Activated CD8-positive, alpha-beta T cell treated with anti-CD3 and anti-CD28 coated beads, Interleukin-2, amount 10 ng/mL, durations not matched to agents 7 days and 5 days (primary cell): ENCODE results near the gene GARIN3. TPM values are rescaled to one million over a fixed set of nuclear protein-coding genes. Genes with fewer than 3 reads are reported as not detected.

ENCODE experiments used
- ATAC-seq: fragments of 150-1000 bp; cut with Tn5 transposase; one replicate; pipeline ENCODE4 v1.10.0; 2021; ENCODE audit warnings: moderate library complexity
- CTCF ChIA-PET: fragments of 350-600 bp; sonication (Branson Sonifier 250); formaldehyde crosslinking; loops from one replicate; lab custom pipeline; 2021; ENCODE audit warnings: antibody characterized with exemption; lab: Charles Lee
- POLR2A ChIA-PET: fragments of 350-600 bp; sonication (Branson Sonifier 250); formaldehyde crosslinking; loops from one replicate; lab custom pipeline; 2021; ENCODE audit warnings: antibody characterized with exemption; lab: Charles Lee
- DNase-seq: peaks from one replicate; pipeline ENCODE4 v3.0.0-alpha.2; 2020
- H3K27ac Mint-ChIP-seq: one replicate; pipeline ENCODE4 v1.8.0; 2021; ENCODE audit warnings: mild to moderate bottlenecking, mixed read lengths
- H3K27me3 Mint-ChIP-seq: one replicate; pipeline ENCODE4 v1.8.0; 2021; ENCODE audit warnings: low read depth, mixed read lengths
- H3K36me3 Mint-ChIP-seq: one replicate; pipeline ENCODE4 v1.8.0; 2021; ENCODE audit warnings: low read depth, mixed read lengths
- H3K4me1 Mint-ChIP-seq: one replicate; pipeline ENCODE4 v1.8.0; 2021; ENCODE audit warnings: low read depth, mixed read lengths
- H3K4me3 Mint-ChIP-seq: one replicate; pipeline ENCODE4 v1.8.0; 2021; ENCODE audit warnings: mild to moderate bottlenecking, mixed read lengths
- H3K9me3 Mint-ChIP-seq: one replicate; pipeline ENCODE4 v1.8.0; 2022; ENCODE audit warnings: mixed read lengths; ENCODE audit not compliant: insufficient read depth
- total RNA-seq, 2 experiments: library from RNA; stranded (reverse); gene quantifications; one replicate each; pipeline ENCODE4 v1.2.3, GENCODE V29; 2021

The GARIN3 gene
- total RNA-seq, 2 experiments from 2014 or later: not detected

DNA sequence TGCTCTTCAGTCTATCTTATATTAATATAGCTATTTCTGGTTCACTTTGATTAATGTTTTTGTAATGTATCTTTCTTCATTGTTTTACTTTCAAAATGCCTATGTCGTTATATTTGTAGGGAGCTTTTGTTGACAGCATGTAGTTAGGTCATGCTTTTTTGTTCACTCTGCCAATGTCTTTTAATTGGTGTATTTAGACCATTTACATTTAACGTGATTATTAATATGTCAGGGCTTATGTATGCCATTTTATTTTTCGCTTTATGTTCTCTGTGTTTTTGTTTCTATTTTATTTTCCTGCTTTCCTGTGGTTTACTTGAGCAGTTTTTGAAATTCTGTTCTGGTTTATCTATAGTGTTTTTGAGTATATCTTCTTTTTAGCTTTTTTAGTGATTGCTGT is 10.8 kb downstream of the GARIN3 start:
- DNase-seq (no peak), ATAC-seq (no peak)
- CTCF ChIA-PET: interaction anchor here (0.9 to 5.0 kb wide), 8 partner anchors 8 to 34 kb away, joined by 3 to 26 read pairs (median 4); partner anchors contain the start of gene ITK
- Mint-ChIP-seq H3K36me3 (peaks cover 4% of the 10 kb centered on the region), H3K4me3 (peak overlapping the region; percentile 89), H3K9me3 (no peaks in the 10 kb centered on the region), H3K27me3 (no peaks in the 10 kb centered on the region), H3K4me1 (peaks cover 75% of the 10 kb centered on the region), H3K27ac (peak overlapping the region; percentile 98)
- POLR2A ChIA-PET: interaction anchor here (0.8 to 4.6 kb wide), 8 partner anchors 8 to 61 kb away, joined by 3 to 26 read pairs (median 9); partner anchors contain the start of genes ITK and MED7

DNA sequence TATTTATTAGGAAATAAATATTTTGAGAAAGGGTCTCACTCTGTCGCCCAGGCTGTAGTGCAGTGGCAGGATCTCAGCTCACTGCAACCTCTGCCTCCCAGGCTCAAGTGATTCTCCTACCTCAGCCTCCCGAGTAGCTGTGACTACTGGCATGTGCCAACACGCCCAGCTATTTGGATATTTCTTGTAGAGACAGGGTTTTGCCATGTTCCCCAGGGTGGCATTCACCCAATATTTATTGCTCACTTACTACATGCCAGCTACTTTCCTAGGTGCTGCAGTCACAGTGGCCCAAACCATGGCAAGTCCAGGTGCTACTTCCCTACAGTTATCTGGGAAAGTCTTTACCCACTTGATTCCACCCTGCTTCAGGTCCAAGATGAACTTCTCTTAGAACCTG is 15.1 kb downstream of the GARIN3 start:
- no peak overlapping the region for H3K4me3 Mint-ChIP-seq
- POLR2A ChIA-PET: interaction anchor here (0.7 to 1.2 kb wide), 6 partner anchors 8 to 36 kb away, joined by 3 to 4 read pairs (median 3); partner anchors contain the start of gene MED7
- CTCF ChIA-PET: interaction anchor here (0.7 to 7.4 kb wide), 7 partner anchors 16 to 102 kb away, joined by 3 to 162 read pairs (median 7); partner anchors contain the start of gene ITK
- no peak for ATAC-seq
- no peaks in the 10 kb centered on the region for H3K9me3 Mint-ChIP-seq
- no peak overlapping the region for H3K27ac Mint-ChIP-seq
- no peak for DNase-seq
- no peaks in the 10 kb centered on the region for H3K27me3 Mint-ChIP-seq
- peaks cover 67% of the 10 kb centered on the region for H3K4me1 Mint-ChIP-seq
- peaks cover 1% of the 10 kb centered on the region for H3K36me3 Mint-ChIP-seq

DNA sequence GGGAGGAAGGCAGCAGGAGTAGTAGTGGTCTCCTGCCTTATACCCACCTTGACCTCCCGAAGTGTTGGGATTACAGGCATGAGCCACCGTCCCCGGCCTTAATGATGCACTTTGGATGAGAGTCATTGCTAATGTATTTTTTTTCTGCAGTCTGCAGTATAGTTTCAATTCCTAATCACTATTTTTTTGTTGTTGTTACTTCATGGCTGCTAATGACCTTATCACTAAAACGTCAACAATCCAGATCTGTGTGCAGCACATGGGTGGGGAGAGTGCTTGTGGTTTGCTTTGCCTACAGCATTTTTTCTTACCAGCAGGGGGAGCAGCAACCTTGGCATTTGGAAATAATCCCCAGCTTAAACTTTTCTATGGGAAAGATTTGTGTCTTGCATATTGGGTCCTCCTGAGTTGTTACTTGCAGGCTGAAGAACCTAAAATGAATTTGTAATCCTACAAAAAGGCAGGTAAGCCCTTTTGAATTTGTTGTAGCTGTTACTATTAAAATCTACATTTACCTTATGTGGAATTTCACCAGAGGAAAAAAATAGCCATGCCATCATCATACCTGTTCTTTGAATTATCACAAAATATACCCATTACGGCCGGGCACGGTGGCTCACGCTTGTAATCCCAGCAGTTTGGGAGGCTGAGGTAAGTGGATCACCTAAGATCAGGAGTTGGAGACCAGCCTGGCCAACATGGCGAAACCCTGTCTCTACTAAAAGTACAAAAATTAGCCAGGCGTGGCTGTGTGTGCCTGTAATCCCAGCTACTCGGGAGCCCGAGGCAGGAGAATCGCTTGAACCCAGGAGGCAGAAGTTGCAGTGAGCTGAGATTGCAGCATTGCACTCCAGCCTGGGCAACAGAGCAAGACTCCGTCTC is 17.1 kb downstream of the GARIN3 start:
- Mint-ChIP-seq H3K27me3 (no peaks in the 10 kb centered on the region), H3K9me3 (no peaks in the 10 kb centered on the region), H3K4me1 (peaks cover 54% of the 10 kb centered on the region), H3K4me3 (no peak overlapping the region), H3K36me3 (no peaks in the 10 kb centered on the region), H3K27ac (no peak overlapping the region)
- CTCF ChIA-PET: interaction anchor here (0.9 to 7.4 kb wide), 44 partner anchors 9 to 194 kb away, joined by 3 to 162 read pairs (median 5); partner anchors contain the start of gene ITK
- DNase-seq (peak; percentile 90), ATAC-seq (peak; percentile 75)
- POLR2A ChIA-PET: interaction anchor here (0.5 to 3.2 kb wide), 11 partner anchors 12 to 124 kb away, joined by 3 to 22 read pairs (median 5); partner anchors contain the start of gene ITK

DNA sequence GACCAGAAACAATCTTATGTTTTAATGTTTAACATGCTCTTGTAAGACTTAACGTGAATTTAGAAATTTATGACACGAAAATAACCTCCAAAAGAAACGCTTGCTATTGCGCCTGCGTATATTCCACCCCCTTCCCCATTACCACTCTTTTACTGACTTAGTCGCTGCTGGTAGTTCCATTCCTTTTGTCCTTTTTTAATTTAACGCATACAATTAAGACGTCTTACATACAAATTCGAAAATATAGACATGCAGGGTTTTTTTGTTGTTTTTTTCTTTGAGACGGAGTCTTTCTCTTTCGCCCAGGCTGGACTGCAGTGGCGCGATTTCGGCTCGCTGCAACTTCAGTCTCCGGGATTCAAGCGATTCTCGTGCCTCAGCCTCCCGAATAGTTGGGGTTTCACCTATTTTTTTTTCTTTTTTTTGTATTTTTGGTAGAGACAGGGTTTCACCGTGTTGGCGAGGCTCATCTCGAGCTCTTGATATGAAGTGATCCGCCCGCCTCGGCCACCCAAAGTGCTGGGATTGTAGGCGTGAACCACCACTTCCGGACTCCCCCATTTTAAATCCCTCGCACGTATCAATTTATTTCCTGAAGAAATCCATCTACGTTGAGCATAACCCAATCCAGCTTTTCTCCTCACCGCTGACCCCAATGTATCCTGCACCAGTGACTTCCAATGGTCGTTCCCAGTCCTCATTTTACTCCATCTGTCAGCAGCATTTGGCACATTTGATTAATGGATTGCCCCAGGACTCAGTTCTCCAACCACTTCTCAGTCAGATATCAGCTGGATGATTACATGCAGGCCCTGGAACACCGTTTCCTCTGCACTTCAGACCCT is 22.7 kb downstream of the GARIN3 start:
- ATAC-seq: peak; percentile 46
- peaks cover 41% of the 10 kb centered on the region for H3K4me1 Mint-ChIP-seq
- peak overlapping the region; percentile 98 for H3K27ac Mint-ChIP-seq
- peaks cover 36% of the 10 kb centered on the region for H3K36me3 Mint-ChIP-seq
- peak; percentile 64 for DNase-seq
- H3K4me3 Mint-ChIP-seq: peak overlapping the region; percentile 90
- no peaks in the 10 kb centered on the region for H3K27me3 Mint-ChIP-seq
- CTCF ChIA-PET: interaction anchor here (0.7 to 2.8 kb wide), 21 partner anchors 9 to 600 kb away, joined by 3 to 19 read pairs (median 3); partner anchors contain the start of gene HAVCR2
- H3K9me3 Mint-ChIP-seq: no peaks in the 10 kb centered on the region
- POLR2A ChIA-PET: interaction anchor here (0.6 to 3.1 kb wide), 54 partner anchors 7 to 1026 kb away, joined by 3 to 106 read pairs (median 5); partner anchors contain the start of genes CYFIP2, HAVCR2 and ITK

DNA sequence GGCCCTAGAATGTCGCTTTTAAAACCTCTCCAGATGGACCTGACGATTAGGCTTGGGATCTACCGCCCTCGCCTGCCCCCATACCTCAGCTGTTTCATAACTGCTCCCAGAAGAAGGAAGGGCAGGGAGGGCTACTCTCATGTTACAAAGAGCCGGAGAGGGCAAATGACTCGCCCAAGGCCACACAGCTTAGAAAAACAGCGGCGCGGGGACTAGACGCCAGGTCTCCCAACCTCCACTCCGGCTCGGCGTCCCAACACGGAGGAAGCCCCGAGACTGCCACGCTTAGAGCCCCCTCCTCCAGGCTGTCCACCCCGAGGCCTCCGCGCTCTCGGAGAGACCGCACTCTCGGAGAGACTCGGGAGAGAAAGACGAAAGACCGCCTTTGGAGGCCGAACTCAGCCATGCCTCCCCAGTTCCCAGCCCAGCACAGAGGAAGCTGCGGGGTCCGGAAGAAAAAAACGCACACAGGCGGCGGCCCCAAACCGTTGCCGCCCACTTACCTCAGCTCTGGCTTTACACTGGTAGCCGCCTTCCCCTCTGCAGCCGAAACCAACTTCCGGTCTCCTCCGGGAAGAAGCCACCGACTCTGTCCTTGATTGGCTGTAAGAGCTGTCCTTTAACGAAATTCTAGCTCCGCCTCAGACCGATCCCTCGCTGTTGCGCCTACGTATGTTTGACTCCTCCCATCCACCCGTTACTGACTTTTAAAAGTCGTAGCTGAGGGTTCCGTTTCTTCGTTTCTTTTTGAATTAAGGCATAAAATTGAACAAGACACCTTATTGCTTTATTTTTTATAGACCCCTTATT is 23.5 kb downstream of the GARIN3 start, which contains the start of gene MED7:
Gene MED7 (minus strand): TSS at position 549 of the 810 bp plus-strand sequence. CDS start 3,434 bp downstream, outside the sequence.
- H3K9me3 Mint-ChIP-seq: no peaks in the 10 kb centered on the region
- peak; percentile 99 for ATAC-seq
- H3K36me3 Mint-ChIP-seq: peaks cover 45% of the 10 kb centered on the region
- CTCF ChIA-PET: interaction anchor here (0.8 to 2.8 kb wide), 23 partner anchors 10 to 600 kb away, joined by 3 to 19 read pairs (median 3); partner anchors contain the start of genes HAVCR2 and ITK
- H3K4me1 Mint-ChIP-seq: peaks cover 36% of the 10 kb centered on the region
- DNase-seq: peak; percentile 98
- POLR2A ChIA-PET: interaction anchor here (0.6 to 3.1 kb wide), 59 partner anchors 8 to 1026 kb away, joined by 3 to 106 read pairs (median 5); partner anchors contain the start of genes CYFIP2, HAVCR2 and ITK
- H3K27me3 Mint-ChIP-seq: no peaks in the 10 kb centered on the region
- H3K27ac Mint-ChIP-seq: peak within 1 kb of the TSS; percentile 98
- peak within 1 kb of the TSS; percentile 90 for H3K4me3 Mint-ChIP-seq

DNA sequence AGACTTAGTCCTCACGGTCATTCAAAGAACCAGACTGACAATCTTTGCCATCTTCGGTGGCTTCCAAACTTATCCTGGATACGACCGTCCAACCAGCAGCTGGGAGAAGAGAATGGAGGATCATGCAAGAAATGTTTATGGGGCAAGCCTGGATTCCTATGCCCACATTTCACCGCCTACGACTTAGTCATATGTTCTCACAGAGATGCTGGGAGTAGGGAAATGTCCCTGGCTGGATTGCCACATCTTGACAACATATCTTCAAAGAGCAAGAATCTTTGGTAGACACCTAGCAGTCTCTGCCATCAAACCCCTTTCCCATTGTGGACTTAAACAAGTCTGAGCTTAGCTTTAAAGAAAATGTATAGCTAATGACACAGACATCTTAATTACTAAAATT is 28.4 kb downstream of the GARIN3 start:
- no peak overlapping the region for H3K4me3 Mint-ChIP-seq
- ChIA-PET CTCF (interaction anchor here (0.9 to 1.6 kb wide), 2 partner anchors 44 to 63 kb away, joined by 4 to 5 read pairs; no protein-coding TSS in a partner anchor), POLR2A (no interaction called here)
- H3K36me3 Mint-ChIP-seq: peaks cover 64% of the 10 kb centered on the region
- no peak overlapping the region for H3K27ac Mint-ChIP-seq
- no peaks in the 10 kb centered on the region for H3K9me3 Mint-ChIP-seq
- no peaks in the 10 kb centered on the region for H3K27me3 Mint-ChIP-seq
- ATAC-seq (no peak), DNase-seq (no peak)
- peaks cover 33% of the 10 kb centered on the region for H3K4me1 Mint-ChIP-seq

DNA sequence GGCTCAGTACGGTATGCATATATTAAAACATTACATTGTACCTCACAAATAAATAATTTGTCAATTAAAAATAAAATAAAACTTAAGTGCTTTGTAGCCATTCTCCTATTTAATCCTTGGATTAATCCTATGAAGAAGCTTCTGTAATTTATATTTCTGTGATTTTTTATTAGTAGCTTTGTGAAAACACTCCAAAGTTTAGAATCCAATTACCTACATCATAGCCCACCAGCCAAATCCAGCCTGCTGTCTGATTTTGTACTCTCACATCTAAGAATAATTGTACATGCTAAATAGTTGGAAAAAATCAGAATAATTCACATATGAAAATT is 33.8 kb downstream of the GARIN3 start:
- ChIA-PET POLR2A (interaction anchor here (0.8 to 2.6 kb wide), 5 partner anchors 10 to 107 kb away, joined by 3 to 22 read pairs (median 4); partner anchors contain the start of genes HAVCR2 and MED7), CTCF (interaction anchor here (0.6 to 3.0 kb wide), 36 partner anchors 9 to 1515 kb away, joined by 3 to 25 read pairs (median 6); partner anchors contain the start of genes HAVCR2 and MED7)
- H3K4me1 Mint-ChIP-seq: peaks cover 43% of the 10 kb centered on the region
- ATAC-seq: no peak
- no peak overlapping the region for H3K4me3 Mint-ChIP-seq
- H3K9me3 Mint-ChIP-seq: no peaks in the 10 kb centered on the region
- no peak for DNase-seq
- no peaks in the 10 kb centered on the region for H3K27me3 Mint-ChIP-seq
- no peak overlapping the region for H3K27ac Mint-ChIP-seq
- peaks cover 26% of the 10 kb centered on the region for H3K36me3 Mint-ChIP-seq

DNA sequence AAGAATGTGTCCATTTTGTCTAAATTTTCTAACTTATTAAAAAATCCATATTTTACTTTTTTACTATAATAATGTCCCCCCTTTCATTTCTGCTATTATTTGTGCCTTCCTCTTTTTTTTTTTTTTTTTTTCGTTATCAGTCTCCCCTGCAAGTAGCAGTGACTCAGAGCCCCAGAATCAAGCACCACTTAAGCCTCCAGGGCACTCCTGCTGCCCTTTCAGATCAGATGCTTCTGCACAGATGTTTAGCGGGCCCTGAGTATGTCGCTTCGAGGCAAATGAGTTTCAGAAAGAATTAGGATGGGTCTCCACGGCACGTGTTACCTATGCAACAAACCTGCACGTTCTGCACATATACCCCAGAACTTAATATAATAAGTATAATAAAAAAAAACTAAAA is 35.1 kb downstream of the GARIN3 start:
- POLR2A ChIA-PET: interaction anchor here (0.7 kb wide), 1 partner anchor 198 kb away, joined by 4 read pairs; no protein-coding TSS in a partner anchor
- Mint-ChIP-seq H3K9me3 (no peaks in the 10 kb centered on the region), H3K27me3 (no peaks in the 10 kb centered on the region), H3K27ac (no peak overlapping the region), H3K36me3 (peaks cover 20% of the 10 kb centered on the region), H3K4me3 (no peak overlapping the region), H3K4me1 (peaks cover 39% of the 10 kb centered on the region)
- CTCF ChIA-PET: interaction anchor here (0.7 to 2.9 kb wide), 16 partner anchors 11 to 1187 kb away, joined by 3 to 25 read pairs (median 5); partner anchors contain the start of gene MED7
- no peak for DNase-seq
- no peak for ATAC-seq

DNA sequence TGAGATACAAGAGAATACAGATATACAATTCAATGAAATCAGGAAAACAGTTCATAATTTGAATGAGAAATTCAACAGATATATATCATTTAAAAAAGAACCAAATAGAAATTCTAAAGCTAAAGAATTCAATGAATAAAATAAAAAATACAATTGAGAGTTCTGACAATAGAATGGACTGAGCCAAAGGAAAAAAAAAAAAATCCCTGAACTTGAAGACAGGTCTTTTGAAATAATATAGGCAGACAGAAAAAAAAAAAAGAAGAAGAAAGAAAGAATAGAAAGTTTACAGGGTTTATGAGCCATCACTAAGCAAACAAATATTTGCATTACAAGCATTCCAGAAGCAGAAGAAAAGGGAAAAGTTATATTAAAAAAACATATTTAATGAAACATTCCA is 44.4 kb downstream of the GARIN3 start:
- H3K27me3 Mint-ChIP-seq: no peaks in the 10 kb centered on the region
- CTCF ChIA-PET: interaction anchor here (2.6 kb wide), 1 partner anchor 11 kb away, joined by 9 read pairs; no protein-coding TSS in a partner anchor
- no peak for ATAC-seq

DNA sequence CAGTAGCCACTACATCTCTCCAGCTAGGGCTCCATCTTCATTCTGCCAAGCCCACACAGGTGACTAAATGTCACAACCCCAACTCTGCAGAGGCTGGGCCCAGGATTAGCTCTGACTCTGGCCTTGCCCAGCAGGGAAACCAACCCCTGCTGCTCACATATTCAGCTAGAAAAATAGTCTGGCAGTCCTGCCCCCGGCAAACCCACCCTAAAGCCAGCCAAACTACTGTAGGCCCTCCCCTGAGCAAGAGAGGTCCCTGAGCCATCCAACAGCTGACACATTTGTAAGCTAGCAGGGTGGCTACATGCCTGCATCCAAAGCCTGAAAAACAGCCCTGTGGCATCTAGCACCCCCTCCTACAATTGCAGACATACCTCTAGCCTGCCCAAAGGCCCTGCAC is 46.0 kb downstream of the GARIN3 start:
- peaks cover 34% of the 10 kb centered on the region for H3K9me3 Mint-ChIP-seq
- H3K27me3 Mint-ChIP-seq: no peaks in the 10 kb centered on the region
- H3K4me1 Mint-ChIP-seq: peaks cover 19% of the 10 kb centered on the region
- no peak overlapping the region for H3K27ac Mint-ChIP-seq
- H3K36me3 Mint-ChIP-seq: peaks cover 38% of the 10 kb centered on the region
- ChIA-PET CTCF (interaction anchor here (0.6 to 2.6 kb wide), 2 partner anchors 12 to 400 kb away, joined by 4 to 9 read pairs; no protein-coding TSS in a partner anchor), POLR2A (interaction anchor here (1.6 kb wide), 1 partner anchor 22 kb away, joined by 10 read pairs; the partner anchor contains the start of gene MED7)
- DNase-seq (no peak), ATAC-seq (no peak)
- no peak overlapping the region for H3K4me3 Mint-ChIP-seq

More for the DNA sequence above, 44.4 kb downstream of the GARIN3 start:
- DNase-seq: no peak
- Mint-ChIP-seq H3K4me3 (no peak overlapping the region), H3K36me3 (peaks cover 41% of the 10 kb centered on the region), H3K9me3 (peaks cover 34% of the 10 kb centered on the region), H3K27ac (no peak overlapping the region), H3K4me1 (peaks cover 5% of the 10 kb centered on the region)
- POLR2A ChIA-PET: no interaction called here
